Fibroblast of skin of left quadriceps (primary cell): ENCODE measurements around the gene ASIP.
"Not testable (repeated sequence)": the region's sequence is repeated elsewhere in the genome, so short reads cannot be mapped to it uniquely, and the experiment has no call there.

Experiments
- DNase-seq, 2 experiments: peaks; one replicate each; pipeline ENCODE4 v3.0.0-alpha.2; 2013; ENCODE audit warnings: low read depth in 2 of 2

The ASIP gene, protein sequence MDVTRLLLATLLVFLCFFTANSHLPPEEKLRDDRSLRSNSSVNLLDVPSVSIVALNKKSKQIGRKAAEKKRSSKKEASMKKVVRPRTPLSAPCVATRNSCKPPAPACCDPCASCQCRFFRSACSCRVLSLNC

DNA sequence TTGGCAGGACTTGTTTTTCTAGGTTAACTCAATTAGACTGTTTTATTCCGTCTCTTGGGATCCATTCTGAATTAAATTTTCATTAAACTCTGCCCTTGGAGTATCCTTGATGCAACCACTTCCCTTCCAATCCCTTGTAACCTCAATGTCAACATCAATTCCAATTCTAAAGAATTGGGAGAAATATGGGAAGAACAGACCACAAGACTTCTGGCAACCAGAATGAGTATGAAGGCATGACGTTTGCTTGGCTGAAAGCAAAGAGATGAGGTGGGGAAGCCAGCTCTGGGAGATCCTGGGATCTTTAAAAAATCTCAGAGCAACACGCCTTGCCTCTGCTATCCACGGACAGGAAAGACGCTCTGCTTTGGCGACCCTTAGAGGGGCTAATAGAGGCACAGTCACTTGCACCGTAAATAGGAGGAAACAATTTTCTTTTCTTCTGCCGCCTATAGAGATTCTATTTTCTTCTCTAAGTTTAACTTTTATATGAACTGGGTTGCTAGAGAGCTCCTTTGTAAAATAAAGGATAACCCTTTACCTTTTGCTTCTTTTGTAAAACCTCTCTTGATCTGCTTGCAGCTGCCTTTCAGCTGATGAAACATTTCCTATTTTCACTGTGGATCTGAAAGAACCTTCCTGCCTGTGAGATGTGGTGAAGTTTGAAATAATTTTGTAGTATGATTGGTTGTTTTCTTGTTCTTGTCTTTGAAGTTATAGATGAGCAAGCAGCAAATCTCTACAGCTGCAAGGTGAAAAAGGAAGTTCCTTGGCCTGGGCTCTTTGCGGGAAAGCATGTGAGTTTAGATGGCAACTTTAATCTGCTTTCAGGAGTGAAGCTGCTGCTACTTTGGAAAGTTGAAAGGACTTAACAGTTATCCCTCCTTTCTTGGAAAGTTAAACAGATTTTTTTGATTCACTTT is at the start of gene ASIP:
ASIP (plus strand) TSS at position 731 of the 923 bp plus-strand sequence. CDS start 18,952 bp downstream, outside the sequence.
- peak; percentile 64 to 71 for DNase-seq

DNA sequence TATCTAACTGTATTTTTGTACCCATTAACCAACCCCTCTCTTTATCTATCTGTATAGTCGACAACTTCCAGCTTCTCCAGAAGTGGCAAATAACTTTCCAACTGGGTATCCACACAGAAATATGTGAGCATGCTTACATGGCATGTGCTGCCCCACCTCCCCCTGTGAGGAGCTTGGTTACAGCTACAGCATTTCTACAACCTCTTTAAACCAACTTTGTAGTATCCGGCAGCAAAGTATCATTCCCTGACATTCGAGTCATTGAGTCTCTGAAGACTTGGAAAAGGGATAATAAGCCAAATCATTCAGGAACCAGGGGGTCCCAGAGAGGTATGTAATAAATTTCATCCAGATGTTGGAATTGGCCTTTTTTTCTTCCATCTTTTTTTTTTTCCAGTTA is 48.2 kb upstream of the ASIP start:
- no peak for DNase-seq

DNA sequence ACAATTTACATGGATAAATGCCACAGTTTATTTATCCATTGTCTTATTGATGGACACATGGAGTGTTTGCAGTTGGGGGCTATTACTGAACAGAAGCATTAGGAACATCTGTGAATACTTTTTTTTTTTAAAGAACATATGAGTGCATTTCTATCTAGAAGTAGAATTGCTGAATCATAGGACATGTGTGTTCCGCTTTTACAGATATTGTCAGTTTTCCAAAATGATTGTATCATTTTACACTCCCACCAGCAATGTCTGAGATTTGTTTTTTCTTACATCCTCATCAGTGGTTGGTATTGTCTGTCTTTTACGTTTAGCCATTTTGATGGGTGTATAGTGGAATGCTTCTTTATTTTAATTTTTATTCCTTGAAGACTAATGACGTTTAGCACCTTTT is 42.0 kb upstream of the ASIP start:
- DNase-seq = no peak

DNA sequence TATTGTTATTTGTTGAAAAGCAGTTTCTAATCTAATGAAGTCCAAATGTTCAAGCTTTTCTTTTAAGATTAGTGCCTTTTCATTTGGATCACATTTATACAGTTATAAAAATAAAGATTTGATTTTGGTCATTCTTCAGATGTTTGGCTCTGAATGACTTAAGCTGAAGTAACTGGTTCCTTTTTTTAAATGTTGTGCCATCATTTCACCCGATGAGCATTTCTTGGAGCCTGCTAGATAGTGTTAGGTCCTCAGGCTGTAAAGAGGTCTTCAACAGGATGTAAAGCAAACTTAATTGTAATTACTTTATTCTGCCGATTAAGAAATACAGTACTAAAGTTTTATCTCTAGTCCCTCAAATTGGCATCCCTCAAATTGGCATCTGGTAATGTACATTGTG is 41.2 kb upstream of the ASIP start:
- DNase-seq = no peak

DNA sequence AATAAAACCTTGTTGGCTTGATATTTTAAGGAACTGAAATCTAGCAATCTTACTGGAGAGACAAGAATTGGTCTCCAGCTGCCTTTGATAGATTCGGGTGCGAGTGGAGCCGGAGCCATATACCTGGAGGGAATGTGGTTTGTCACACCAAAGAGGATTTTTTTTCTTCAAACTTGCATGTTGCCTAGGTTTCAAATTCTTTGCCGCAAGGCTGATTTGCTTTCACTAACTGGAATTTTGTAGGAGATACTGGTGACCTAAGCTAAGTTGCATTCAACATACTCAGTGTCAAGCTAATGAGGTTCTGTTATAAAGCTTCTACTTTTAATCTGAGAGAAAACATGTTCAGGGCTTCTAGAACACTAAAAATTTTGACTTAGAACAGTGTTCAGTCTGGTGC is 39.7 kb upstream of the ASIP start:
- no peak for DNase-seq

DNA sequence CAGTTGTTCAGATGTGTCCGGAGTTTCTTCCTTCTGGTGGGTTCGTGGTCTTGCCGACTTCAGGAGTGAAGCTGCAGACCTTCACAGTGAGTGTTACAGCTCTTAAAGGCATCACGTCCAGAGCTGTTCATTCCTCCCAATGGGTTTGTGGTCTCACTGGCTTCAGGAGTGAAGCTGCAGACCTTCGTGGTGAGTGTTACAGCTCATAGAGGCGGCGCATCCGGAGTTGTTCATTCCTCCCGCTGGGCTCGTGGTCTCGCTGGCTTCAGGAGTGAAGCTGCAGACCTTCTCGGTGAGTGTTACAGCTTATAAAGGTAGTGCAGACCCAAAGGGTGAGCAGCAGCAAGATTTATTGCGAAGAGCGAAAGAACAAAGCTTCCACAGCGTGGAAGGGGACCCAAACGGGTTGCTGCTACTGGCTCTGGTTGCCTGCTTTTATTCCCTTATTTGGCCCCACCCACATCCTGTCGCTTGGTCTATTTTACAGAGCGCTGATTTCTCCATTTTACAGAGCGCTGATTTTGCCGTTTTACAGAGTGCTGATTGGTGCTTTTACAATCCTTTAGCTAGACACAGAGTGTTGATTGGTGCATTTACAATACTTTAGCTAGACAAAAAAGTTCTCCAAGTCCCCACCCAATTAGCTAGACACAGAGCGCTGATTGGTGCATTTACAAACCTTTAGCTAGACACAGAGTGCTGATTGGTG is 35.9 kb upstream of the ASIP start:
- not testable (repeated sequence) for DNase-seq

DNA sequence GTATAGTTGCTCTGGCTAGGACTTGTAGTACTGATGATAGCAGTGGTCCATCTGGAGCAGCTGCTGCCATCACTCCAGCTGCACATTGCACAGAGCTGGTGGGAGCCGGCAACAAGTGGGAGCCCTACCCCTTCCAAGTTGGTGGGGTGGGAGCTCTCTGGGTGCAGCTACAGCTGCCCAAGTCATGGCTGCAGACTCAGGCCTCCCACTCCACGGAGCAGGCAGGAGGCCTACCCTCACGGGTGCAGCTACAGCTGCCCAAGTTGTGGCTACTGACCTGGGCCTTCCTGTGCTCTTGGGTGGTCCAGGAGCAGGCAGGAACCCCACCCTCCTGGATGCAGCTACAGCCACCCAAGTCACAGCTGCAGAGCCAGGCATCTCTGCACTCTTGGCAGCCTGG is 32.1 kb upstream of the ASIP start:
- no peak for DNase-seq

DNA sequence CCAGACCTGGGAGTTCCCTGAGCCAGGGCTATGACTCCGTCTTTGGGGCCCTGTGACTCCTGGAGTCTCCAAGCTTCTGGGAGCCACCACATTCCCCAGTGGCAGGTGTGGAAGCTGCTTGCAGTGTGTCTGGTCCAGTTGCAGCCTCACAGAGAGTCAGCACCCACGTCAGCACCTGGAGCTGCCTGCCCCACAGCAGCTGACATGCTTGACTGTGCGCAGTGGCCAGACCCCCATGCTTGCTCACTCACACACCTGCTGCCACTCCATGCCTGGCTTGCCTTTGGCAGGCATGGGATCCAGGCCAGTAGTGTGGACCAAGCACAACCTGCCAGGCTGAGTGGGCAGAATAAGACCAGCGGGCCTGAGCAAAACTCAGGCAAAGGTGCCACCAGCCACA is 31.0 kb upstream of the ASIP start:
- no peak for DNase-seq

DNA sequence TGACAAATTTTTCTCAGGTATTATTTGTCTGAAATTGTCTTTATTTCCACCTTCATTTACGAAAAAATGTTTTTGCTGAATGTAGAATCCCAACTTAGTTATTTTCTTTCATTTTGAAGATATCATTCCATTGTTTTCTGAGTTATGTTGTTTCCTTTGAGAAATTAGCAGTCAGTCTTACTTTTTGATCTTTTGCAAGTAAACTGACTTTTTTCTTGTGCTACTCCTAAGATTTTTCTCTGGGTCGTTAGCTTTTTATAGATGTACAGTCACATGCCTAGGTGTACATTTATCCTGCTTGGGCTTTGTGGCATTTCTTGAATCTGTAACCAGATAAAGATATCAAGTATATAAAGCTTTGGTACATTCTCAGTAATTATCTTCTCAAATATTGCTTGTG is 29.6 kb upstream of the ASIP start:
- DNase-seq = no peak

DNA sequence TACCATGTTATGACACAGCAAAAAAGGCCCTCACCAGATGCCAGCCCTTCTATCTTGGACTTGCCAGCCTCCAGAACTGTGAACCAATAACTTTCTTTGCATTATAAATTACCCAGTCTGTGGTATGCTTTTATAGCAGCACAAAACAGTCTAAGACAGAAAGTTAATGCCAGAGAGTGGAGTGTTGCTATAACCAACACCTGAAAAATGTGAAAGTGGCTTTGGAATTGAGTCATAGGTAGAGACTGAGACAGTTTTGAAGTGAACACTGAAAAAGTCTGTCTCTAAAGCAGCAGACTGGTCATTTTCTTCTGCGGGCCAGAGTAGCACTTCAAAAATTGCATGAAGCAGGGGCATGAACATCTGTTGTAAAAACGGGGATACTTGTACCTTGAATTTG is 28.0 kb upstream of the ASIP start:
- no peak for DNase-seq

DNA sequence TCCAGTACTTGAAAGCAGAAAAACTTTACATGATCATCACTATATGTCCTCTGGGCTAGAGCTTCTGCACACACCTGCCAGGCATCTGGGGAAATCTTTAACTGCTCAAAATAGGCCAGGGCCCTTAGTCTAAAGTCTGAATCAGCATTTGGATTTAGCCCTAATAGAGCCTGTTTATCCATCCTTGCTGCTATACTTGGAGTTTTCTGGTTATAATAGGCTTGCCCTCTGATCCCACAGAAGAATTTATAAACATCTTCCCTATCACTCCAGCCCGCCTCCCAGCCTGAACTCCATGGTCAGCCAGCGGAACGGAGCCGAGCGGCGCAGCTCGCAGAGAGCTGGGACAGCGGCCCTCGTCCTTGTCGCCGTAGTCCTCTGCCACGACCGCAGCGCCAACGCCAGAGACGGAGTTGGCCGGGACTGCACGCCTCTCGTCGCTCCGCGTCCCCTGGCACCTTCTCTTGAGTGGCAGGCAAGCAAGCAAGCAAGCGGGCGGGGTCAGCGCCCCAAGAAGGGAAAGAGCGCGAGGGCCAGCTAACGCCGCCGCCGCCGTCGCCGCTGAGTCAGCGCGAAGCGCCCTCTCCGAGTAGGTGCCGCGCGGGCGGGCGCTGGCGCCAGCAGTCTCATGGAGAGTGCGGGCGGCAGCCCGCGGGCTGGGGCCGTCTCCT is 25.4 kb upstream of the ASIP start:
- no peak for DNase-seq

DNA sequence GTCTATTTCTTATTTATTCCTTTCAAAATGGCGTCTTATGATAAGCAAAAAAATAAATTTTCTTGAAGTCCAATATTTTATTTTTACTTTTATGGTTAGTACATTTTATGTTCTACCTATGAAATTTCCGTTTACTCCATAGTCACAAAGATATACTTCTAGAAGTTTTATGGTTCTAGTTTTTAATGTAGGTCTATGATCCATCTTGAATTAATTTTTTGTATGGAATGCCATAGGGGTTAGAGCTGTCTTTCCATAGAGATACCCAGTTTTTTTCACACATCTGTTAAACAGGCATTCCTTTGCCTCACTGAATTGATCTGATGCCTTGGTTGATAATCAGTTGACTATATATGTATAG is 24.9 kb upstream of the ASIP start:
- no peak for DNase-seq

DNA sequence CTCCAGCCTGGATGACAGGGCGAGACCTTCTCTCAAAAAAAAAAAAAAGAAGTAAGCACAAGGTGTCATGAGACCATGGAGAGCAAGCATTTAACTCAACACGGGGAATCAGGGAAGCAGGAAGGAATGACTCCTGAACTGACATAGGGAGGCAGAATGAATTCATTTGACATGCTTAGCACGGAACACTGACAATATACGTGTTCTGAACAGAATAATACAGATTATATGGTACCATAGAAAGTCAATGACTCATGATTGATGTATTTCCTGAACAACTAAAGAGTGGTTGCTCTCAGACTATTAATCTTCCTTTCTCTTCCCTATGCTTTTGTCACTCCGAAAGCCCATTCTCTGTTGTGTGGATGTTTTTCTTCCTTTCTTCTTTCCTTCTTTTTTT is 20.7 kb upstream of the ASIP start:
- peak; percentile 72 to 74 for DNase-seq

DNA sequence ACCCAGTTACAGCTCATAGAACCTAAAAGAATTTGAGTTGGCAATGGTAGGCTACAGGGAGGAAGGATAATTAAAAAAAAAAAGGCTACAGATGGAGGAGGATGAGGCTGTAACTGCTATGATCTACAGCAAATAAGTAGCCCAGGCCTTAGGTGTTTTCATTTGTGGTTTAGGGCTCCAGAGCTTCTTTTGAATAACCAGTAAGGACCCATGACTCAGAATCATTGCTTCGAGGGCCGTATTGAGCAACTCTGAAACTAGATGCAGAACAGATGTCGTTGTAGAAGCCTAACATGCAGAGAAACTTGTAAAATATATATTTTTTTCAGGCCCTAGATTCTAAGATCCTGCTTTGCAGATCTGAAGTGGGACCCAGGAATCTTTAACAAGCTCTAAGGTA is 19.0 kb upstream of the ASIP start:
- DNase-seq = peak; percentile 97

DNA sequence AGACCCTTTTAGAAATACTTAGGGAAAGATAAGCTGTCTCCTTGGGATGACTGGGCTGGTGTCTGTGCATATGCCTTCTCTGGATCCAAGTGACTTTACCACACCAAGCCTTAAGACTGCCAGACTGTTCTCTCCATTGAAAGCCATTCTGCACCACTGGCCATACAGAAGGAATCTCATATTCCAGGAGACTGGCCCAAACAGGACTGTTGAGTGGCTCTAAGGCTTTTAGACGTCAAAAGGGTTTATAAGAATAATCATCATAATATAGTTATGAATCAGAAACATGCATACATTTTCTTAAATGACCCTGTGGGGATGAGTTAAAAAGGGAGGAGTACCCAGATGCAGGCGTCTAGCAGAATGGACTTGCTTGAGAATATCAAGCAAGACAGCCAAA is 17.0 kb upstream of the ASIP start:
- not testable (repeated sequence) for DNase-seq

DNA sequence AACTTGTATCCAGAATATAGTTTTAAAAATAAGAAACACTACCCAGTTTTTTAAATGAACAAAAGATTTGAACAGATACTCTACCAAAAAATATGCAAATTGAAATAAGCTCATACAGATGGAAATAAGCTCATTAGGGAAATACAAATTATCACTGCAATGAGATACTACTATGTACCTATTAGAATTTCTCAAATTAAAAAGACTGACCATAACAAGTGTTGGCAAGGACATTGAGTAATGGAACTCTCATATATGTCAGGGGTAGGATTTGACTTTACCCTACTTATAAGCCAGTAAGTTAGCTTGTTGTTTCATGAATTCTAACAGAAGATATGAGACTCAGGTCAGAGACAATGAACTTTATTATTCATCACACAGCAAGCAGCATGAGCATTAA is 9.6 kb upstream of the ASIP start:
- DNase-seq = no peak

DNA sequence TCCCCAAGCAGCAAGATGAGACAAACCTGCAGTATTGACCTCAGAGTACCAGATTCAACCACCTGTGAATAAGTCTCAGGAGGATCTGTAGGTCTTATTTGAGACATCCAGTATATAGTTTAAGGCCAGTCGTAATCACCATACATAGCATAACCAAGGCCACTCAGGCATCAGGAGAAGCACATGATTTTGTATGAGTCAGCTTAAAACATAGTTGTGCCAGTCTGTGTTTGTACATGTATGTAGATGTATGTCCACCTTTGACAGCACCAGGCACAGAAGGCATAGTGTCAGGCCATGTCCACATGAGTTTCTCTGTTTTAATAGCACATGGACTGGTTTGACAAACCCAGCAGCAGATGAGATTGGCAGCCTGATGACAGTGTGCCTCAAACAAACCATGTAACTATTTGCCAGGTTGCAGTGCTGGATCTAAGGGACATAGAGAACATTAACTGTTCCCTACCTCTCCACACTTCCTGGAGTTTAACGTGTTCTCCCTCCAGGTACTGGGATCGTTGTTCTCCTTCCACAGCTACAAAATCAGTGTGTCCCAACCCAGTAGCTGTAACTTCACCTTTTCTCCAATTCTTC is 8.6 kb upstream of the ASIP start:
- no peak for DNase-seq

DNA sequence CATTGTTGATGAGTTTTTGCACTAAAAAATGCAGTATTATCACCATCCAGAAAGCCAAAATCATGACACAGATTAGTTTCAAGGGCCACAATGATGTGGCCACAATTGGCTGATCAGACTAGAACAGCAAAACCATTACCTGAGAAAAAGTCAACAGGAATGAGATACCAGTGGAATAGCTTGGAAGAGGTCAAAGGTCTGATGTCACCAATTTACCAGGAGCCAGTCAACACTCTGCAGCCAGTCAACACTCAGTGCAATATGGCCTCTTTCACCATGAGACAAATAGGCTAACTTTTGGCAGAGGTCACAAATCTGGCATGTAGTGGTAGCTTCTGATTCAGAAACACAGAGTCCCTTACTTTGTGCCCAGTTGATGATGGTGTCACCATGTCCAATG is 7.5 kb upstream of the ASIP start:
- no peak for DNase-seq

DNA sequence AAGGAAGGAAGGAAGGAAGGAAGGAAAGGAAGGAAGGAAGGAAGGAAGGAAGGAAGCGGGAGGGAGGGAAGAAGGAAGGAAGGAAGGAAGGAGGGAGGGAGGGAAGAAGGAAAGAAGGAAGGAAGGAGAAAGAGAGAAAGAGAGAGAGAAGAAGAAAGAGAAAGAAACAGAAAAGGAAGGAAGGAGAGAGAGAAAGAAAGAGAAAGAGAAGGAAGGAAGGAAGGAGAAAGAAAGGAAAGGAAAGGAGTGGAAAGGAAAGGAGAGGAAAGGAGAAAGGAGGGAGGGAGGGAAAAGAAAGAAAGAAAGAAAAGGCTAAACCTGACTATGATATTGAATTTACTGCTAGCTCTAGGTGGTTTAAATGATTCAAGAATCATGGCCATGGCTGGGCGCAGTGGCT is 5.3 kb upstream of the ASIP start:
- no peak for DNase-seq

DNA sequence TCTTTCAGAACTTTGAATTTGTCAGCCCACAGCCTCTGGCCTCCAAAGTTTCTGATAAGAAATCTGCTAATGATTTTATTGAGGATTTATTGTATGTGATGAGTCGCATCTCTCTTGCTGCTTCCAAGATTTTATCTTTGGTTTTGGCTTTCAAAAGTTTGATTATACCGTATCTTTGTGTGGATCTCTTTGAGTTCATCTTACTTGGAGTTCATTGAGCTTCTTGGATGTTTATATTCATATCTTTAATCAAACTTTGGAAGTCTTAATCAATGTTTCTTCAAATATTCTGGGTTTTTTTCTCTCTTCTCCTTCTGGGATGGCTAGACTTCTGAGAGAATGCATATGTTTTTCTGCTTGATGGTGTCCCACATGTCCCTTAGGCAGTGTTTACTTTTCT is 3.3 kb upstream of the ASIP start:
- DNase-seq = no peak

DNA sequence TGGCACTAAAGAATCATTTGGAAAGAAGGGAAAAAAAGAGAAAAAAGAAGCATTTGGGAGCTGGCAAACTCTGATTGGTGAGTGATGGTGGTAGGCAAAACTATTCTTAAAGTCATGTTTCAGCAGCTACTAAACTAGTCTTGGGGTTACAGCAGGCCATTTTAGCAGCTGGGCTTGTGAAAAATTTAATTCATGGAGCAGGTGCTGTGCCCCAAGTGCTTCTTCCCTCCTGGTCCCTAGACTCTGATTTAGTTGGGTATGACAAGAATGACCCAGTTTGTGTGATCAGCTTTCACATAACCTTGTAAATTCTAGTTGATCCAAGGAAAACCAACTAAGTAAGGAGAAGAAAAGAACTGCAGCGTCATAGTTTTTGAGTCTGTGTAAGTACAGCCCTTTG is 1.1 kb upstream of the ASIP start:
- DNase-seq = no peak

DNA sequence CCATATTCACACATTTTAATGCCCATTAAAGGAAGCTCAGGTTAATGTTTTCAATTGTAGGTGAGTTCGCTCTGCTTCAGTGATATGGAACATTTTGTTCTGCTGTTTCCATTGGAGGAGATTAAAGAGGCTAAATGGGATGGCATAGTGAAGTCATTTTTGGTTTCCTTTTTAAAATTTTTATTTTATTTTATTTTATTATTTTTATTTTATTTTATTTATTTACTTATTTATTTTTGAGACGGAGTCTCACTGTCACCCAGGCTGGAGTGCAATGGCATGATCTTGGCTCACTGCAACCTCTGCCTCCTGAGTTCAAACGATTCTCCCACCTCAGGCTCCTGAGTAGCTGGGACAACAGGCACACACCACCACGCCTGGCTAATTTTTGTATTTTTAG is 792 bp downstream of the ASIP start:
- not testable (repeated sequence) for DNase-seq
